Endothelial cell of umbilical vein (primary cell): Measurements from ENCODE around the gene TMPRSS13. TPM values are rescaled to one million over a fixed set of nuclear protein-coding genes. Genes with fewer than 3 reads are reported as not detected.

Experiments used
- BruUV-seq: library from RNA; stranded (reverse); fragments of 400-500 nt; replicated peaks from 2 replicates; lab custom pipeline; 2021; lab: Mats Ljungman, UMichigan
- CTCF ChIA-PET: fragments of 300-600, 350-600 bp; sonication (Branson Sonifier 250); formaldehyde crosslinking; loops from one replicate; lab custom pipeline; 2021; ENCODE audit warnings: antibody characterized with exemption, inconsistent platforms; lab: Charles Lee
- POLR2A ChIA-PET: fragments of 300-600, 350-600 bp; sonication (Branson Sonifier 250); formaldehyde crosslinking; loops from one replicate; lab custom pipeline; 2021; ENCODE audit warnings: antibody characterized with exemption, inconsistent platforms; lab: Charles Lee
- DNase-seq: peaks from one replicate; pipeline ENCODE4 v3.0.0-alpha.2; 2011; ENCODE audit warnings: low read depth, low spot score
- FAIRE-seq: peaks from 2 replicates; lab custom pipeline; 2011; peaks lifted over from hg19 to GRCh38; lab: Jason Lieb, UNC
- H2AFZ ChIP-seq: 2 replicates; pipeline ENCODE4 v1.6.0; 2012; ENCODE audit warnings: low read depth, low read length, control low read depth, inconsistent platforms
- H3K27ac ChIP-seq: 2 replicates; pipeline ENCODE4 v1.5.1; 2011; ENCODE audit warnings: low read depth, mild to moderate bottlenecking, control low read depth, low read length, moderate library complexity; ENCODE audit not compliant: insufficient read depth
- H3K27me3 ChIP-seq, 2 experiments: 2 replicates each; pipeline versions ENCODE4 v1.6.0 to v1.6.1; 2011; ENCODE audit warnings: low read length in 2 of 2, mixed read lengths in 1 of 2; ENCODE audit not compliant: control insufficient read depth in 2 of 2, insufficient read depth in 2 of 2
- H3K36me3 ChIP-seq, 2 experiments: 2 replicates in 1 of 2; 3 replicates in 1 of 2; pipeline ENCODE4 v1.5.1; 2011; ENCODE audit warnings: low read length in 2 of 2, mild to moderate bottlenecking in 1 of 2, moderate library complexity in 1 of 2; ENCODE audit not compliant: control insufficient read depth in 2 of 2, insufficient read depth in 2 of 2; ENCODE audit errors: extremely low read depth in 1 of 2
- H3K4me1 ChIP-seq: 3 replicates; pipeline ENCODE4 v1.5.1; 2011; ENCODE audit warnings: mild to moderate bottlenecking, low read length; ENCODE audit not compliant: control insufficient read depth, insufficient read depth; ENCODE audit errors: extremely low read depth
- H3K4me2 ChIP-seq: 2 replicates; pipeline ENCODE4 v1.6.1; 2011; ENCODE audit warnings: low read length, control low read depth, mixed read lengths; ENCODE audit not compliant: insufficient read depth
- H3K4me3 ChIP-seq, 3 experiments: fragments of 200-600 bp in 1 of 3; sonication (generic), shearing (Covaris generic) in 1 of 3; replicated peaks in 1 of 3; 2 replicates each; pipeline ENCODE4 v1.5.1; 2011 to 2016; ENCODE audit warnings: control low read depth in 3 of 3, low read length in 3 of 3, mild to moderate bottlenecking in 2 of 3, inconsistent platforms in 1 of 3, low read depth in 1 of 3, moderate library complexity in 1 of 3; ENCODE audit not compliant: insufficient read depth in 1 of 3
- H3K79me2 ChIP-seq: 2 replicates; pipeline ENCODE4 v1.6.0; 2012; ENCODE audit warnings: low read length, inconsistent platforms; ENCODE audit not compliant: control insufficient read depth, insufficient read depth
- H3K9ac ChIP-seq: replicated peaks from 2 replicates; pipeline ENCODE3; 2011; ENCODE audit warnings: low read length, control low read depth; ENCODE audit not compliant: insufficient read depth; ENCODE audit errors: extremely low read depth
- H3K9me1 ChIP-seq: replicated peaks from 3 replicates; pipeline ENCODE4 v1.6.0; 2011; ENCODE audit warnings: mild to moderate bottlenecking, low read length; ENCODE audit not compliant: control insufficient read depth, insufficient read depth; ENCODE audit errors: extremely low read depth
- H3K9me3 ChIP-seq: replicated peaks from 2 replicates; pipeline ENCODE4 v1.5.1; 2012; ENCODE audit warnings: low read length, inconsistent platforms; ENCODE audit not compliant: control insufficient read depth, insufficient read depth
- H4K20me1 ChIP-seq: replicated peaks from 2 replicates; pipeline ENCODE3; 2011; ENCODE audit warnings: mild to moderate bottlenecking, low read length; ENCODE audit not compliant: control insufficient read depth, insufficient read depth; ENCODE audit errors: extremely low read depth
- EZH2 ChIP-seq: IDR thresholded peaks from 2 replicates; pipeline ENCODE4 v1.6.1; 2012; ENCODE audit warnings: borderline replicate concordance, low read depth, mild to moderate bottlenecking, moderate library complexity, low read length, inconsistent platforms; ENCODE audit not compliant: severe bottlenecking
- FOS ChIP-seq: IDR thresholded peaks from 2 replicates; pipeline ENCODE4 v1.6.1; 2011; ENCODE audit warnings: mild to moderate bottlenecking, low read length, moderate library complexity, borderline replicate concordance; ENCODE audit not compliant: insufficient read depth
- GATA2 ChIP-seq: IDR thresholded peaks from 2 replicates; pipeline ENCODE4 v1.7.0; 2011; ENCODE audit warnings: low read depth, mild to moderate bottlenecking, moderate library complexity, mixed read lengths, low read length; ENCODE audit not compliant: insufficient read length, insufficient read depth
- JUN ChIP-seq: IDR thresholded peaks from 2 replicates; pipeline ENCODE4 v1.6.1; 2011; ENCODE audit warnings: borderline replicate concordance, low read depth; ENCODE audit not compliant: insufficient read length, insufficient read depth
- MAX ChIP-seq: IDR thresholded peaks from 2 replicates; pipeline ENCODE4 v1.6.1; 2011; ENCODE audit not compliant: insufficient read depth, insufficient read length
- MYC ChIP-seq: IDR thresholded peaks from one replicate; pipeline ENCODE4 v1.6.1; 2011; ENCODE audit warnings: mild to moderate bottlenecking, low read depth, low read length
- POLR2A ChIP-seq: IDR thresholded peaks from 2 replicates; pipeline ENCODE4 v1.6.1; 2012; ENCODE audit warnings: low read depth, mild to moderate bottlenecking, control low read depth, low read length
- POLR2AphosphoS5 ChIP-seq: IDR thresholded peaks from 2 replicates; pipeline ENCODE4 v1.6.1; 2012; ENCODE audit warnings: low read depth, mild to moderate bottlenecking, control low read depth, low read length, moderate library complexity; ENCODE audit not compliant: insufficient read depth
- dilution Hi-C: fragments of 300-500 bp; cut with MboI; formaldehyde crosslinking; loops from one replicate; pipeline ENCODE4 v1.15.0; 2019; ENCODE audit warnings: low sequenced_read_pairs; ENCODE audit not compliant: extremely low pct_ligation_motif_present
- intact Hi-C: fragments of 100-400 bp; cut with micrococcal nuclease; formaldehyde crosslinking; loops from one replicate; pipeline ENCODE4 v1.10.0; 2022
- polyA plus RNA-seq, 4 experiments: library from polyadenylated mRNA; depleted of rRNA in 3 of 4; stranded (reverse) in 3 of 4; unstranded in 1 of 4; fragments of >200 nt; gene quantifications; 2 replicates each; pipeline versions ENCODE4 v1.2.1 to v1.2.3, GENCODE V29; 2011 to 2012; ENCODE audit warnings: missing spikeins in 1 of 4
- total RNA-seq: library from RNA; stranded (reverse); gene quantifications from 2 replicates; pipeline ENCODE4 v1.2.3, GENCODE V29; 2021
- TF ChIP-seq, protein P1 (sequence below), 2 donors: IDR thresholded peaks; 1 replicate in 1 of 2; 2 replicates in 1 of 2; pipeline ENCODE4 v1.5.1; 2011; ENCODE audit warnings: low read length in 2 of 2, mild to moderate bottlenecking in 2 of 2, moderate library complexity in 2 of 2, control low read depth in 1 of 2, inconsistent platforms in 1 of 2, low read depth in 1 of 2; ENCODE audit not compliant: insufficient read depth in 1 of 2; ENCODE audit errors: extremely low read depth in 1 of 2

Gene TMPRSS13
- total and polyA plus RNA-seq, 2 donors (not counting 3 experiments of a cell fraction or from before 2014, with no cell fraction given), result 0.22 to 0.46 TPM

- ChIA-PET CTCF (interaction anchor here (3.9 kb wide), 1 partner anchor 17 kb away, joined by 17 read pairs; no protein-coding TSS in a partner anchor), POLR2A (no interaction called here)
- Histone ChIP-seq H3K27ac (no peak overlapping the region), H3K4me3 (no peak overlapping the region), H2AFZ (no peak overlapping the region), H3K9me1 (no peaks in the 10 kb centered on the region), H3K79me2 (no peaks in the 10 kb centered on the region), H3K4me2 (no peak overlapping the region), H4K20me1 (no peaks in the 10 kb centered on the region), H3K9me3 (no peaks in the 10 kb centered on the region), H3K9ac (no peak overlapping the region), H3K27me3 (peaks cover 2 to 8% of the 10 kb centered on the region in 2 experiments), H3K4me1 (no peaks in the 10 kb centered on the region), H3K36me3 (no peaks in the 10 kb centered on the region)
- BruUV-seq, result no TSS peak
- no peak for TF ChIP-seq MAX
- no peak for TF ChIP-seq JUN
- no peak for TF ChIP-seq POLR2AphosphoS5
- TF ChIP-seq, protein P1, sequence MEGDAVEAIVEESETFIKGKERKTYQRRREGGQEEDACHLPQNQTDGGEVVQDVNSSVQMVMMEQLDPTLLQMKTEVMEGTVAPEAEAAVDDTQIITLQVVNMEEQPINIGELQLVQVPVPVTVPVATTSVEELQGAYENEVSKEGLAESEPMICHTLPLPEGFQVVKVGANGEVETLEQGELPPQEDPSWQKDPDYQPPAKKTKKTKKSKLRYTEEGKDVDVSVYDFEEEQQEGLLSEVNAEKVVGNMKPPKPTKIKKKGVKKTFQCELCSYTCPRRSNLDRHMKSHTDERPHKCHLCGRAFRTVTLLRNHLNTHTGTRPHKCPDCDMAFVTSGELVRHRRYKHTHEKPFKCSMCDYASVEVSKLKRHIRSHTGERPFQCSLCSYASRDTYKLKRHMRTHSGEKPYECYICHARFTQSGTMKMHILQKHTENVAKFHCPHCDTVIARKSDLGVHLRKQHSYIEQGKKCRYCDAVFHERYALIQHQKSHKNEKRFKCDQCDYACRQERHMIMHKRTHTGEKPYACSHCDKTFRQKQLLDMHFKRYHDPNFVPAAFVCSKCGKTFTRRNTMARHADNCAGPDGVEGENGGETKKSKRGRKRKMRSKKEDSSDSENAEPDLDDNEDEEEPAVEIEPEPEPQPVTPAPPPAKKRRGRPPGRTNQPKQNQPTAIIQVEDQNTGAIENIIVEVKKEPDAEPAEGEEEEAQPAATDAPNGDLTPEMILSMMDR (IDR thresholded peaks at IDR 0.05; ENCODE audit: extremely low read depth in 1 of 2, insufficient read depth in 1 of 2, low read depth in 1 of 2, low read length in 2 of 2), result no peak
- no peak for TF ChIP-seq EZH2
- no peak for TF ChIP-seq POLR2A
- no peak for TF ChIP-seq GATA2
- no peak for TF ChIP-seq FOS
- TF ChIP-seq MYC, result no peak
- DNase-seq (no peak), FAIRE-seq (no peak)
- dilution Hi-C loops, result no loop called here
- intact Hi-C loops, result no loop called here
Measured at GRCh38 chr11:117929916-117930570, 841 bp upstream of the TMPRSS13 start.
